Activated CD8-positive, alpha-beta memory T cell treated with anti-CD3 and anti-CD28 coated beads for 1 hour (primary cell): ENCODE results near the gene SEC23A.
A peak's percentile ranks its signal among the peaks of the same experiment; 100 is the strongest.
"Not testable (repeated sequence)": the region's sequence is repeated elsewhere in the genome, so short reads cannot be mapped to it uniquely, and the experiment has no call there.

Source experiments
- DNase-seq, 2 donors: peaks; one replicate each; pipeline ENCODE4 v3.0.0-alpha.2; 2020; ENCODE audit warnings: low read depth in 1 of 2; ENCODE audit errors: extremely low read depth in 1 of 2

Gene SEC23A

GRCh38 chr14:39102969-39103957 lies at the start of gene SEC23A:
Gene SEC23A, minus strand, starts transcription at chr14:39103235. Its CDS starts 7,117 bp downstream, at chr14:39096118.
- DNase-seq = peak; percentile 63 to 71

- no peak for DNase-seq
Measured at GRCh38 chr14:39145266-39145966, 42.4 kb upstream of the SEC23A start.

GRCh38 chr14:39143226-39143625 lies 40.2 kb upstream of the SEC23A start:
- DNase-seq = not testable (repeated sequence)

GRCh38 chr14:39141623-39142022 lies 38.6 kb upstream of the SEC23A start:
- not testable (repeated sequence) for DNase-seq

- no peak for DNase-seq
Measured at GRCh38 chr14:39140170-39140569, 37.1 kb upstream of the SEC23A start.

GRCh38 chr14:39138440-39138839 lies 35.4 kb upstream of the SEC23A start:
- DNase-seq = no peak

- not testable (repeated sequence) for DNase-seq
Measured at GRCh38 chr14:39137835-39138234, 34.8 kb upstream of the SEC23A start.

GRCh38 chr14:39122330-39123138 lies 19.5 kb upstream of the SEC23A start:
- DNase-seq = no peak

GRCh38 chr14:39114073-39114838 lies 11.2 kb upstream of the SEC23A start, which contains the start of gene GEMIN2:
Gene GEMIN2, plus strand, starts transcription at chr14:39114323. Its CDS starts 16 bp downstream, at chr14:39114339.
- peak; percentile 86 to 87 for DNase-seq

GRCh38 chr14:39113685-39114072 lies 10.6 kb upstream of the SEC23A start:
- no peak for DNase-seq

GRCh38 chr14:39109893-39110715 lies 7.1 kb upstream of the SEC23A start:
- DNase-seq = no peak

- DNase-seq = no peak
Measured at GRCh38 chr14:39108791-39109190, 5.8 kb upstream of the SEC23A start.

- DNase-seq = no peak
Measured at GRCh38 chr14:39107591-39107996, 4.6 kb upstream of the SEC23A start.

- DNase-seq = not testable (repeated sequence)
Measured at GRCh38 chr14:39104078-39104801, 1.2 kb upstream of the SEC23A start.

- DNase-seq = no peak
Measured at GRCh38 chr14:39102265-39102968, 618 bp downstream of the SEC23A start.

- DNase-seq = no peak
Measured at GRCh38 chr14:39099748-39100147, 3.3 kb downstream of the SEC23A start.

- DNase-seq = not testable (repeated sequence)
Measured at GRCh38 chr14:39099215-39099614, 3.8 kb downstream of the SEC23A start.

GRCh38 chr14:39097159-39097558 lies 5.9 kb downstream of the SEC23A start:
- no peak for DNase-seq
